Retinal pigment epithelial cell (primary cell): ENCODE measurements around the gene PTPRK.

Experiments
- DNase-seq: peaks from one replicate; pipeline ENCODE4 v3.0.0-alpha.2; 2010; ENCODE audit warnings: low read depth
- H3K4me3 ChIP-seq: 2 replicates; pipeline ENCODE4 v1.5.1; 2011; ENCODE audit warnings: mild to moderate bottlenecking, low read length, control low read depth, moderate library complexity
- CTCF ChIP-seq: conservative IDR thresholded peaks from 2 replicates; pipeline ENCODE4 v1.5.1; 2011; ENCODE audit warnings: low read depth, low read length, control low read depth, inconsistent platforms

Gene PTPRK

GRCh38 chr6:128256095-128256494 lies 264.3 kb downstream of the PTPRK start:
- no peak for TF ChIP-seq CTCF
- no peak overlapping the region for H3K4me3 ChIP-seq

GRCh38 chr6:128252341-128253176 lies 267.8 kb downstream of the PTPRK start:
- TF ChIP-seq CTCF: no peak
- H3K4me3 ChIP-seq: no peak overlapping the region
- DNase-seq: no peak

More at GRCh38 chr6:128256095-128256494, 264.3 kb downstream of the PTPRK start:
- no peak for DNase-seq

- no peak overlapping the region for H3K4me3 ChIP-seq
- TF ChIP-seq CTCF: no peak
- no peak for DNase-seq
Observed at GRCh38 chr6:128251445-128252340, 268.7 kb downstream of the PTPRK start.

GRCh38 chr6:128250370-128251070 lies 269.9 kb downstream of the PTPRK start:
- DNase-seq: no peak
- no peak for TF ChIP-seq CTCF
- H3K4me3 ChIP-seq: no peak overlapping the region

- no peak for TF ChIP-seq CTCF
- DNase-seq: no peak
- H3K4me3 ChIP-seq: no peak overlapping the region
Observed at GRCh38 chr6:128249429-128249828, 271.0 kb downstream of the PTPRK start.

- DNase-seq: no peak
- no peak for TF ChIP-seq CTCF
- no peak overlapping the region for H3K4me3 ChIP-seq
Observed at GRCh38 chr6:128246472-128247260, 273.7 kb downstream of the PTPRK start.
